ENCODE results near the gene EHD4. TPM values are rescaled to one million over a fixed set of nuclear protein-coding genes. Genes with fewer than 3 reads are reported as not detected.

EHD4 gene
- total RNA-seq, 1 donor from 2014 or later: 20.9 TPM

- no peak overlapping the region for H3K4me3 Mint-ChIP-seq (ENCODE audit: unreplicated experiment)
- DNase-seq (ENCODE audit: extremely low spot score, unreplicated experiment): no peak
- no peak overlapping the region for H3K27ac Mint-ChIP-seq (ENCODE audit: unreplicated experiment)
- no peaks in the 10 kb centered on the region for H3K4me1 Mint-ChIP-seq (ENCODE audit: unreplicated experiment)
- no peak for TF ChIP-seq CTCF (IDR thresholded peaks at IDR 0.05)
- H3K27me3 Mint-ChIP-seq (ENCODE audit: unreplicated experiment): no peaks in the 10 kb centered on the region
- no peaks in the 10 kb centered on the region for H3K9me3 Mint-ChIP-seq (ENCODE audit: unreplicated experiment)
- peaks cover 15% of the 10 kb centered on the region for H3K36me3 Mint-ChIP-seq (ENCODE audit: unreplicated experiment)
These were observed 122.5 kb downstream of the EHD4 start for GRCh38 chr15:41849861-41850260.

GRCh38 chr15:41849204-41849603 is 123.2 kb downstream of the EHD4 start:
- H3K9me3 Mint-ChIP-seq (ENCODE audit: unreplicated experiment): no peaks in the 10 kb centered on the region
- peaks cover 15% of the 10 kb centered on the region for H3K36me3 Mint-ChIP-seq (ENCODE audit: unreplicated experiment)
- H3K4me3 Mint-ChIP-seq (ENCODE audit: unreplicated experiment): no peak overlapping the region
- no peaks in the 10 kb centered on the region for H3K4me1 Mint-ChIP-seq (ENCODE audit: unreplicated experiment)
- TF ChIP-seq CTCF (IDR thresholded peaks at IDR 0.05): no peak
- DNase-seq (ENCODE audit: extremely low spot score, unreplicated experiment): no peak
- H3K27me3 Mint-ChIP-seq (ENCODE audit: unreplicated experiment): no peaks in the 10 kb centered on the region
- no peak overlapping the region for H3K27ac Mint-ChIP-seq (ENCODE audit: unreplicated experiment)

- Mint-ChIP-seq H3K27me3 (ENCODE audit: unreplicated experiment) (no peaks in the 10 kb centered on the region), H3K4me3 (ENCODE audit: unreplicated experiment) (no peak overlapping the region), H3K27ac (ENCODE audit: unreplicated experiment) (no peak overlapping the region), H3K36me3 (ENCODE audit: unreplicated experiment) (peaks cover 15% of the 10 kb centered on the region), H3K4me1 (ENCODE audit: unreplicated experiment) (no peaks in the 10 kb centered on the region), H3K9me3 (ENCODE audit: unreplicated experiment) (no peaks in the 10 kb centered on the region)
- DNase-seq (ENCODE audit: extremely low spot score, unreplicated experiment): no peak
- no peak for TF ChIP-seq CTCF (IDR thresholded peaks at IDR 0.05)
These were observed 123.7 kb downstream of the EHD4 start for GRCh38 chr15:41848631-41849030.

GRCh38 chr15:41847981-41848380 is 124.4 kb downstream of the EHD4 start:
- TF ChIP-seq CTCF (IDR thresholded peaks at IDR 0.05): no peak
- no peaks in the 10 kb centered on the region for H3K9me3 Mint-ChIP-seq (ENCODE audit: unreplicated experiment)
- H3K4me3 Mint-ChIP-seq (ENCODE audit: unreplicated experiment): no peak overlapping the region
- H3K27me3 Mint-ChIP-seq (ENCODE audit: unreplicated experiment): no peaks in the 10 kb centered on the region
- no peaks in the 10 kb centered on the region for H3K4me1 Mint-ChIP-seq (ENCODE audit: unreplicated experiment)
- H3K27ac Mint-ChIP-seq (ENCODE audit: unreplicated experiment): no peak overlapping the region
- H3K36me3 Mint-ChIP-seq (ENCODE audit: unreplicated experiment): peaks cover 15% of the 10 kb centered on the region
- no peak for DNase-seq (ENCODE audit: extremely low spot score, unreplicated experiment)

- H3K27me3 Mint-ChIP-seq (ENCODE audit: unreplicated experiment): no peaks in the 10 kb centered on the region
- no peak for DNase-seq (ENCODE audit: extremely low spot score, unreplicated experiment)
- TF ChIP-seq CTCF (IDR thresholded peaks at IDR 0.05): no peak
- no peaks in the 10 kb centered on the region for H3K4me1 Mint-ChIP-seq (ENCODE audit: unreplicated experiment)
- no peak overlapping the region for H3K27ac Mint-ChIP-seq (ENCODE audit: unreplicated experiment)
- no peak overlapping the region for H3K4me3 Mint-ChIP-seq (ENCODE audit: unreplicated experiment)
- peaks cover 15% of the 10 kb centered on the region for H3K36me3 Mint-ChIP-seq (ENCODE audit: unreplicated experiment)
- no peaks in the 10 kb centered on the region for H3K9me3 Mint-ChIP-seq (ENCODE audit: unreplicated experiment)
These were observed 125.2 kb downstream of the EHD4 start for GRCh38 chr15:41847206-41847605.

Small RNA genes lying within 50 kb of the gene (microRNA-seq; reads per million reads assigned to microRNA genes)
- gene MIR4310 (ENCODE audit: unreplicated experiment): not detected

Other genes starting within 250 kb of the EHD4 start
- gene MAPKBP1, start 198.1 kb downstream of the EHD4 start, total RNA-seq: 28.0 and 34.2 TPM in 2 replicates
- gene JMJD7, start 144.5 kb downstream of the EHD4 start, total RNA-seq: 9.1 and 14.0 TPM in 2 replicates
- 3.2 and 6.9 TPM in 2 replicates for gene PLA2G4B, start 133.7 kb downstream of the EHD4 start, total RNA-seq
- 3.0 and 3.2 TPM in 2 replicates for gene SPTBN5, start 78.5 kb downstream of the EHD4 start, total RNA-seq
- not detected in 2 replicates for gene PLA2G4E, start 48.5 kb upstream of the EHD4 start, total RNA-seq
- not detected in 2 replicates for gene PLA2G4D, start 122.0 kb upstream of the EHD4 start, total RNA-seq
- not detected in 2 replicates for gene PLA2G4F, start 184.1 kb upstream of the EHD4 start, total RNA-seq
- gene VPS39, start 235.7 kb upstream of the EHD4 start, total RNA-seq: 79.3 and 81.7 TPM in 2 replicates

All from osteocyte (in vitro differentiated cells).